ENCODE data around the gene MPG. TPM values are rescaled to one million over a fixed set of nuclear protein-coding genes. Genes with fewer than 3 reads are reported as not detected.
A peak's percentile ranks its signal among the peaks of the same experiment; 100 is the strongest.

The MPG gene
- total RNA-seq, 1 experiment from 2014 or later = 258 TPM

- peaks cover 79% of the 10 kb centered on the region for H3K36me3 ChIP-seq
Observed at GRCh38 chr16:89391-90302, 11.6 kb downstream of the MPG start.

DNA sequence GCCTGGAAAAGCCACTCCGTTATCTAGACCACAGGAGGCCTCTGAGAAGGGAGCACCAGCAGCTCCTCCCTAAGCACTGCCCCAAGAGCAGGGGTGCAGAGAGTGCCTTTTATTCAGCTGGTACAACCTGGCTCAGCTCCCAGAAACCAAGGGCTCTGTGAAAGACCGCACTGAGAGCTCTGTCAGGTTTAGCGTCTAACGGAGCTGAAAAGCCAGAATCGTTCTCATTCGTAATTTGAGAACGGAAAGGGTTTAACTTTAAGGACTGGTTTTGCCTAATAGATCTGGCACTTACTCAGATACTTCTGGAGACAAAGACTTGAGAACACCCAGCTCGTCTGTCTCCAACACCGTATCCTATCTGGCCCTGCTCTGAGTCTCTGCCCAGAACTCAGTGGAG, 13.5 kb downstream of the MPG start:
- Histone ChIP-seq H3K9me3 (no peaks in the 10 kb centered on the region), H3K4me3 (no peak overlapping the region), H3K27me3 (no peaks in the 10 kb centered on the region), H3K36me3 (peaks cover 76% of the 10 kb centered on the region)
- DNase-seq = no peak

More at GRCh38 chr16:89391-90302, 11.6 kb downstream of the MPG start:
- no peaks in the 10 kb centered on the region for H3K9me3 ChIP-seq
- no peak for DNase-seq
- H3K27me3 ChIP-seq = no peaks in the 10 kb centered on the region
- no peak overlapping the region for H3K4me3 ChIP-seq

- Histone ChIP-seq H3K27me3 (no peaks in the 10 kb centered on the region), H3K36me3 (peaks cover 77% of the 10 kb centered on the region), H3K9me3 (no peaks in the 10 kb centered on the region), H3K4me3 (no peak overlapping the region)
- DNase-seq = no peak
Observed at GRCh38 chr16:92431-93339, 14.7 kb downstream of the MPG start.

- no peak overlapping the region for H3K4me3 ChIP-seq
- H3K36me3 ChIP-seq = peaks cover 75% of the 10 kb centered on the region
- H3K9me3 ChIP-seq = no peaks in the 10 kb centered on the region
- no peak for DNase-seq
- no peaks in the 10 kb centered on the region for H3K27me3 ChIP-seq
Observed at GRCh38 chr16:94918-95265, 16.9 kb downstream of the MPG start.

GRCh38 chr16:96935-97381, 18.9 kb downstream of the MPG start:
- peaks cover 60% of the 10 kb centered on the region for H3K36me3 ChIP-seq
- H3K9me3 ChIP-seq = no peaks in the 10 kb centered on the region
- no peak overlapping the region for H3K4me3 ChIP-seq
- DNase-seq = peak; percentile 89
- H3K27me3 ChIP-seq = no peaks in the 10 kb centered on the region

GRCh38 chr16:97822-98221, 19.8 kb downstream of the MPG start:
- no peaks in the 10 kb centered on the region for H3K9me3 ChIP-seq
- H3K4me3 ChIP-seq = no peak overlapping the region
- H3K27me3 ChIP-seq = no peaks in the 10 kb centered on the region
- DNase-seq = peak; percentile 38
- H3K36me3 ChIP-seq = peaks cover 56% of the 10 kb centered on the region

- no peaks in the 10 kb centered on the region for H3K27me3 ChIP-seq
- H3K9me3 ChIP-seq = no peaks in the 10 kb centered on the region
- no peak for DNase-seq
- no peak overlapping the region for H3K4me3 ChIP-seq
- peaks cover 55% of the 10 kb centered on the region for H3K36me3 ChIP-seq
Observed at GRCh38 chr16:100989-101388, 23.0 kb downstream of the MPG start.

- no peak overlapping the region for H3K4me3 ChIP-seq
- DNase-seq = no peak
Observed at GRCh38 chr16:101586-101985, 23.6 kb downstream of the MPG start.

GRCh38 chr16:102060-102855, 24.2 kb downstream of the MPG start:
- H3K9me3 ChIP-seq = no peaks in the 10 kb centered on the region
- H3K27me3 ChIP-seq = no peaks in the 10 kb centered on the region
- no peak for DNase-seq
- peaks cover 55% of the 10 kb centered on the region for H3K36me3 ChIP-seq
- H3K4me3 ChIP-seq = no peak overlapping the region

More at GRCh38 chr16:101586-101985, 23.6 kb downstream of the MPG start:
- Histone ChIP-seq H3K36me3 (peaks cover 53% of the 10 kb centered on the region), H3K9me3 (no peaks in the 10 kb centered on the region), H3K27me3 (no peaks in the 10 kb centered on the region)

DNA sequence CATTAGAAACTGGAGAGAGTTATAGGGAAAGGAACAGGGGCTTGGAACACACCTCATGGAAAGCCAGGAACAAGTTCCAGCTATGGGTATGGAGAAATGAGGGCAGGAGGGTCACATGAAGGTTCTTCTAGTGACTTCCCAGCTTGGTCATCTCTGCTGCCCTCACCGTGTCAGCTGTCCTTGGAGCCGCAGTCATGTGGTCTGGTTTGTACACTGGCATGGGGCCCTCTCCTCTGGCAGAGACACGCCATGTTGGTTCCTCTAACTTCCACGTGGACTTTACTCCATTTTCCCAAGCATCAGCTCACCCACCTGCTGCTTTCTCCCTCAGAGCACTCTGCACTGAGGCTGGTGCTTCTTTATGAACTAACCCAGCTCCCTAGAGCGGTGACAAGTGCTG, 26.3 kb downstream of the MPG start:
- Histone ChIP-seq H3K27me3 (no peaks in the 10 kb centered on the region), H3K9me3 (no peaks in the 10 kb centered on the region), H3K36me3 (peaks cover 45% of the 10 kb centered on the region), H3K4me3 (no peak overlapping the region)
- no peak for DNase-seq

GRCh38 chr16:104928-105327, 26.9 kb downstream of the MPG start:
- Histone ChIP-seq H3K4me3 (no peak overlapping the region), H3K9me3 (no peaks in the 10 kb centered on the region), H3K36me3 (peaks cover 50% of the 10 kb centered on the region), H3K27me3 (no peaks in the 10 kb centered on the region)
- no peak for DNase-seq

GRCh38 chr16:105521-105920, 27.5 kb downstream of the MPG start:
- Histone ChIP-seq H3K36me3 (peaks cover 56% of the 10 kb centered on the region), H3K4me3 (no peak overlapping the region), H3K9me3 (no peaks in the 10 kb centered on the region), H3K27me3 (no peaks in the 10 kb centered on the region)
- no peak for DNase-seq

GRCh38 chr16:106623-107324, 28.7 kb downstream of the MPG start:
- DNase-seq = peak; percentile 50
- Histone ChIP-seq H3K4me3 (no peak overlapping the region), H3K27me3 (no peaks in the 10 kb centered on the region), H3K9me3 (no peaks in the 10 kb centered on the region), H3K36me3 (peaks cover 67% of the 10 kb centered on the region)

GRCh38 chr16:112153-112840, 34.3 kb downstream of the MPG start:
- H3K4me3 ChIP-seq = no peak overlapping the region
- H3K27me3 ChIP-seq = no peaks in the 10 kb centered on the region
- H3K36me3 ChIP-seq = peaks cover 68% of the 10 kb centered on the region
- no peak for DNase-seq
- no peaks in the 10 kb centered on the region for H3K9me3 ChIP-seq

DNA sequence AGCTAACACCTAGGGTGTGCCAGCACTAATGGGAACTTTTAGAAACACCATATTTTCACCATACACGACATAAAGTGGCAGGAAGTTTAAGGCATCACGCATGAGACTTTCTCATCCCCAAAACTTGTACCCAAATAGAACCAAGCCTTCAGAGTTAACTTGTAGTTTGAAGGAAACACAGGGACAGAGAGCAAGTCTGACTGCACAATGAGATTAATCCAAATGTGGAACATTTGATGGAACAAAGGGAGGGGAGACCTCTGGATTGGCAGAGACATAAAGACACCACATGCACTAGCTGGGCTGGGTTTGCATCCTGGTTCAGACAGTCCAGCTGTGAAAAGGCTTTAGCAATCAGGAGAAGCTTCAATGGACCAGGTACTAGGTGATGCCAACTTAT, 36.3 kb downstream of the MPG start:
- DNase-seq = no peak
- Histone ChIP-seq H3K27me3 (no peaks in the 10 kb centered on the region), H3K36me3 (peaks cover 69% of the 10 kb centered on the region), H3K9me3 (no peaks in the 10 kb centered on the region), H3K4me3 (no peak overlapping the region)

DNA sequence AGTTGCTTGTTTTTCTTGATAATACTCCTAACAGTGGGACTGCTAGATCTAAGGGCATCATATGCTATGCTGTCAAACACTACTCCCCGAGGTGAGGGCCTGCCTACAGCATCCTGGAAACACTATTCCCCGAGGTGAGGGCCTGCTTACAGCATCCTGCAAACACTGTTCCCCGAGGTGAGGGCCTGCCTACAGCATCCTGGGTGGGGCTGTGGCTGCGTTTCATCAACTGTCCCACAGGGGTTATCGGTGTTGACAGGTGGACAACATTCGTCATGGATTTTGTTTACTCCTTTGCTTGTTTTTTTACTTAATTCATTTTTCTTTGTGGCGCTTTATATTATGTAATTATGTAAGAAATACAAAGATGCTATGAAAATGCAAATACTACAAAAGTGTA, 38.0 kb downstream of the MPG start:
- H3K36me3 ChIP-seq = peaks cover 53% of the 10 kb centered on the region
- no peak overlapping the region for H3K4me3 ChIP-seq
- no peaks in the 10 kb centered on the region for H3K9me3 ChIP-seq
- no peaks in the 10 kb centered on the region for H3K27me3 ChIP-seq
- DNase-seq = no peak

Measured in MG63 (cell line).